HG03342 (cell line): Measurements from ENCODE around the gene DPF3.
"Not testable (repeated sequence)": the region's sequence is repeated elsewhere in the genome, so short reads cannot be mapped to it uniquely, and the experiment has no call there.

Experiments used
- ATAC-seq: cut with Tn5 transposase; IDR thresholded peaks from one replicate; pipeline ENCODE4 v1.9.1; 2021; ENCODE audit warnings: mild to moderate bottlenecking, moderate library complexity; ENCODE audit not compliant: unreplicated experiment

The DPF3 gene

DNA sequence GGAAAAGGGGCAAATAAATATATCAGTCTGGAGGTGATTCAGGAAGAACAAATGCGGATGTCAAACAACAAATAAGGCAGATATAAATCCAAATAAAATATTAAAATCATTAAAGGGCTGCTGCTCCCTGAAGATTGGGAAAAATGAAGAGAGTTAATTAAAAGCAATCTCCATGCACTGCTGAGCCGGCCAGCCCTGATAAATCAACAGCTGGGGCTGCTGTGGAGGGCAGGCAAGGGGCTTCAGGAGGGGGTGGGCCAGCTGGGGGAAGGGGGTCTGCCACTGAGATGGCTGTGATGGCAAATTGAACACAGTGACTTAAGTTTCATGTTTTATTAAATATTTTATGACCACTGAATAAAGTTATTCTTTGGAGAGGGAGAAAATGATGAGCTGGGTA is 12.4 kb downstream of the DPF3 start:
- ATAC-seq = no peak

DNA sequence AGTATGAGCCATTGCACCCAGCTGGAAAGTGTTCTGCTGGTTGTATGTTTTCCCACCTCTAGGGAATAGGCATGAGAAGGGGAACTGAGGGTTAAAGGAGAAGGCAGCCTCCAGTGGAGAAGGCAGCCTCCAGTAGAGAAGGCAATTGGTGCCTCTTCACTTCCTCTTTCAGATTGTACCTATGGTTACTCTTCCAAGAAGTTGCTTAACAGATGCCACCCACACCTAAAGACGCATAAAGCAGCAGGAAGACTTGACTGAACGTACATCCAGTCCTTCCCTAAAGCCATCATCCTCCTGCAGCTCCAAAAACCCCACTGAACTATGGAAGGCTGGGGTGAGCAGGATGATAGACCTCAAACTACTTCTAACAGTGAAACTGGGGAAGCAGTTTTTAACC is 13.1 kb downstream of the DPF3 start:
- ATAC-seq = no peak

DNA sequence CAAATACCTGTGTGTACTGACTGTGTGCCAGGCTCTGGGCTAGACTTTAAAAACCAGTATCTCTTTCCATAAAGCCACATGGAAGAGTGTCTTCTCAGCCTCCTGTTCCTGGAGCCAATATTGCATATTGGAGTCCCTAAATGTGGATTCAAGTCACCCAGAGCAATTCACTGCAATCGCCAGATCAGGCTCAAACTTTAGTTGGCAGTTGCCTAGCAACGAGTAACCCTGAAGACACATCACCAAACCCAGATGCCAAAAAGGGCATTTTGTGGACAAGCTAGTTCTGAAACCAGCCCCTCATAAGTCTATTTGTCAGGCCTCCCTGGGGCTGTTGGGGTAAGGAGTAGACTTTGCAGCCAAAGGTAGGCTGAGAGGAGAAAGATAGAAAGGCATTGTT is 13.7 kb downstream of the DPF3 start:
- no peak for ATAC-seq

DNA sequence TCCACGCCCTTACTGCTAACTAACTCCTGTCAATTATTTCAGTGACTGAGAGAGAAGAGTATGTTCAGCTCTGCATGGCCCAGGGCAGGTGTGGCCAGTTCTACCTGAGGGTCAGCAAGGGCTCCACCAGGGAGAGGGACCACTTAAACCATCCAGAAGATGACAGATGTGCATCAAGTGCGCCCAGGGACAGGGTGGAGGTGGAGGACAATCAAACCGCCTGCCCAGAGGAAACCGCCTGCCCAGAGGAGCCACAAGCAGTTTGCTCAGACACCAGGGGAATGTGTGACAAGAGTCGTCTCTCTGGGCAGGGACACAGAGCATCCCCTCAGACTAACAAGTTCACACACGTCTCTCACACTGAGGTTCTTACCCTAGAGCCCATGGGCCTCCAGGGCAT is 14.5 kb downstream of the DPF3 start:
- ATAC-seq = no peak

DNA sequence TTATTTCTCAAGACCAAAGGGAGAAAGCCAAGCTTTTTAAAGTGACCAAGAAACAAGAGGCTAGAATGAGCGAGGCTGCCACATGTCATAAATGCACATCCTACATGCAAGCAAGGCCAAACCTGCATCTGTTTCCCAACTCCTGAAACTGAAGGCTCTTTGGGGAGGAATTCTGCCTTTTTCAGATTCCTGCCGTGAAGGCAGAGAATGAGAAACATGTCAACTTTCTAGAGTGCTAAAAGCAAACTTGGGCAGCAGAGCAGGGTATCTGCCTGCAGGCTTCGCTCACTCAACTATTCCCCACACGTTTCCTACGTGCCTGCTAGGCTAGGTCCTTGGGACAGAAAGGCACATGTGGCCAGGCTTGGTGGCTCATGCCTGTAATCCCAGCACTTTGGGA is 15.2 kb downstream of the DPF3 start:
- ATAC-seq = no peak

DNA sequence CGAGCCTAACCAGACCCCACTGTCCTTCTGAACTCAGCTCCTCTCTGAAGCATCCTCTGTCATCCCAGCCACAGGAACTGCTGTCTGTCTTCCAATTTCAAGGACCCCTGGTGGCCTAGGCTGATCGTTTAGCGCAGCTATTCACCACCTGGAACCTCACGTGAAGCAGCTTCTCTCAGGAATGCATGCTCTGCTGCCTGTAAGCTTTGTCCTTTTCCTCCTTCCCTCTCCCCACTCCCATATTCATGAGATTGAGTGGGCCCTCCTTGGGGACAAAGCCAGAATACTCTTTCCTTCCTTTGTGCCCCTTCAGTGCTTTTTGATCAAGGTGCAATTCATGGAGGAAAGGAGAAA is 17.2 kb downstream of the DPF3 start:
- ATAC-seq = no peak

DNA sequence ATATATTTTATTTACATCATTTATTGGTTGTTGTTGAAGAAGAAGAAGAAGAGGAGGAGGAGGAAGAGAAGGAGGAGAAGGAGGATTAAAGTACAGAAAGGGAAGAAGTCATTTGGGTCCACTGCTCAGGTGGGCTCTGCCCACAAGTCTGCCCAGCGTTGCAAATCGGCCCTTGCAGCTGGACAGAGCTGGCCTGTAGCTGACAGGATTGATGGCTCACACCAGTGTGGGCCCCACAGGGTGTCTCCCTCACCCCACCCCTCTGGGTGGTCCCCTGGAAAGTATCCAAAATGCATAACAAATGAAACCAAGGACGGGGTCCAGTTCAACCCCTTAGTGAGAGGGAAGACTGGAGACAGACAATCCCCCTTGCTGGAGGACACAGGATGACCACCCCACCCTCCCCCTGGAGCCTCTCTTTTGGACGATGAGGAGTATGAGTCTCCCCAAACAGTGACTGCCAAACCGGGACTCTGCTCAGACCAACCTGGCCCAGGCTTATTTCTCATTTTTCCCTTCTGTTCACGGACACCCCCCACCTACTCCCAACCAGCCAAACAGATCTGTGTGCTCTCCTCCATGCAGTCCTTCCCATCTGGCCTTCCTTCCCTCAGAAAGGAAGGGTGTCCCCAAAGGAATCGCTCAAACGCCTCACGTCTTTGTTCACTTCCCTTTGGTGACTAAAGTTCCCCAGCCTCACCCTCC is 17.7 kb downstream of the DPF3 start:
- no peak for ATAC-seq

DNA sequence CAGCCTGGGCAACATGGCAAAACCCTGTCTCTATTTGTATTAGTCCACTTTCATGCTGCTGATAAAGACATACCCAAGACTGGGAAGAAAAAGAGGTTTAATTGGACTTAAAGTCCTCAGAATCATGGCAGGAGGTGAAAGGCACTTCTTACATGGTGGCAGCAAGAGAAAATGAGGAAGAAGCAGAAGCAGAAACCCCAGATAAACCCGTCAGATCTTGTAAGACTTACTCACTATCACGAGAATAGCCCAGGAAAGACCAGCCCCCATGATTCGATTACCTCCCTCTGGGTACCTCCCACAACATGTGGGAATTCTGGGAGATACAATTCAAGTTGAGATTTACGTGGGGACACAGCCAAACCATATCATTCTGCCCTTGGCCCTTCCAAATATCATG is 23.0 kb downstream of the DPF3 start:
- not testable (repeated sequence) for ATAC-seq

DNA sequence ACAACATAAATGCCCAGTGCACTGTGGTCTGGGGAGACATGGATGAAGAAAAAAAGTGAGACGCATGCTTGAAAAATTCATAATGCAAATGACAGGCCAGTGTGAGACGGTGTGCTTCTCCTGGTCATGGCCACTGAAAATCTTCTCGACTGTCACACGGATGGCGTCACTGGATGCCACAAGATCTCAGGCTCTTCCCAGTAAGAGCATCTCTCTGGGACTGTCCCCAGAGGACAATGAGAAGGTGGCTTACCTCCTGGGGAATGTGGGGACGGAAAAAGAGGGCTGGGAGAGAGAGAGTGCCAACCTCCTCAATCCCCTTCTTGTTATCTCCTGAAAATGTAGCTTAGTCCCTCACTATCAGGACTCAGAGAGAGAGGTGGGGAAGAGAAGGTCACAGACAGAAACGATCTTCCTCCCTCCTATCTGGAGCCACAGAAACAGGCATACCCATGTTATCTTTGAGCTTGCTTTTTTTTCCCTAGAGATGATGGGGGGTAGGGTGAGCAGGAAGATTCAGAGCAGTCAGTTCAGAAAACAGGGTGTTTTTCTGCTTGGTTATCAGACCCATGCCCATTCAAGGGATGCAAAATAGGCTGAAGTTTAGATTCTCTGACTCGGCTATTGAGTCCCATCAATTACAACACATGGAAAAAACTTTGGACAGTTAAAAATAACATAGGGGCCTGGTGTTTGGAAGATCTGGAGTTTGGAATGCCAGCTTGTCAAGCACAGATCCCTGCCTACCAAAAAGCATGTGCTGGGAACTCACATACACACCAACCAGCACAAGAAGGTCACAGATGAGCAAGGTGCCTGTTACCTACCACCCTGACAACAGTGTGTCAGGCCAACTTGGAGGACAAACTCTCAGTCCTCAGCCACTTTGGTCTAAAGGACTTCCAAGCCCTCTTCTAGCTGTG is 24.2 kb downstream of the DPF3 start:
- no peak for ATAC-seq

DNA sequence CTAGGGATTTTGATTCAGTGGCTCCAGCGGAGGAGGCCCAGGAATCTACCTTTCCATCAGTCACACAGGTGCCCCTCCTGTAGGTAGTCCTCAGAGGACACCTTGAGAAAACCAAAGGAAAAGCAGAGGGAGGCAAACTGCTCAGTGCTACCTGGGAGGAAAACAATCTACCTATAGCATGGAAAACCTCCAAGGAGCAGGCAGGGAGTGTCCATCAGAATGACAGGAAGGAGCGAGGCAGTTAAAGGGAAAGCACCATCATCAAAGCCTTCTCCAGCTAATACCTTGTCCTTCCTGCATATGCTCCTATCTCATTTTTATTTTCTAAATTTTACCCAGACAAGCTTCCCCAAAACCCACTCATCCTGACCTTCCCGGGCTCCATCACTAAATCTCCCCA is 25.4 kb downstream of the DPF3 start:
- ATAC-seq = no peak

DNA sequence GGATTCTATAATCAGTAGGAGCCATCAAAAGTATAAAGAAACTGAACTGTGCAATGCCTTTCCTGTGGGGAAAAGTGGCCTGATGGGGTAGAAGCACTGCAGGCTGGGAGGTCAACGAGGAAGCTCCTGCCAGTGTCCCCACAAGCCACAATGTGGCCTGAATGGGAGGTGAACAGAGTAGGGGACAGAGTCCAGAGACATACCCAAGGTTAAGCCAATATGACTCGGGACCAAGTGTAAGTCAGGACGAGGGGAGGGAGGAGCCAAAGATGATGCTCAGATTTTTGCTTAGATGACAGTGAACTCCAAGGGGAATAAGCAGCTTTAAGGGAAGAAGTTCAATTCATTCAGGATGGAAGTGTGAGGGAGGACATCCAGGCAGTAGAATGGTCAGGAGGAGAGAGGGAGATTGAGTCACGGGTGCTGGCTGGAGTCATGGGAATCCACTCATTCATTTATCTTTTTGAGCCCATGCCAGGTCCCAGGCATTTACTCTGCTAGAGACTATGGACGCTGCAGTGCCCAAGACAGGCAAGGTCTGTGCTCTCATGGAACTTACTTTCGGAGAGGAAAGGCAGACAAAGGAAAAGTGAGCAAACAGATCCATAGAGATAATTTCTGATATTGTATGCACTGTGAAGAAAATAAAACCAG is 29.1 kb downstream of the DPF3 start:
- no peak for ATAC-seq

DNA sequence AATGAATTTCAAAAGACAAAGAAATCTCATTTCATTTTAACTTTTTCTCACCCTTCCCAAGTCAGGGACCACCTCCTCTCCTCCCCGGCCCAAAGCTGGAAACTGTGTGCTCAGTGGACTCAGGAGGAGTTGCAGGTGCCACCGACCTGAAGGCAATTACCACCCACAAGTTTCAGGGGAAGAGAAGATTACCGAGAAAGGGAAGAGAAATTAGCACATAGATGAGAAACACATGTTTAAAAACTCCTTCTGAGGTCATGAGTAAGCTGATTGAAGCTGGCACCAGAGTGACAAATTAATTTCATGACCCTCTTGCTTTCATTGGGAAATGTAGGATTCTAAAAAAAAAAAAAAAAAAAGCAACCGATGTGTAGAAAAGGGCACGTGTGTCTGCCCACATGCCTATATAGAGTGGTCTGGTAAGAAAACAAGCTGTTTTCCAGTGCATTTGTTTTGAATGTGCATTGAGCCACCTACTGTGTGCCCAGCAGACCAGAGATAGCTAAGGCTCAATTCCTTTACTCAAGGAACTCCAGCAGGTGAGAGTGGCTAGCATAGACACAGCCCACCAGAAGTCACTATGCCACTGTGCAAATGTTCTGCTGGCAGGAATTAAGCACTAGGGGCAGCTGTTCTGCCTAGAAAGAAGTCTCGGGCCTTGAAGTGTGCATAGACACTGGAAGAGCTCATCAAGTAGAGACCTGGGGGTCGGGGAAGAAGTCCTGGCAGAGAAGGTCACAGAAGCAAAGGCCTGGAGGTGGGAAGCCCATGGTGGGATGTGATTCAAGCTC is 30.5 kb downstream of the DPF3 start:
- ATAC-seq = no peak

DNA sequence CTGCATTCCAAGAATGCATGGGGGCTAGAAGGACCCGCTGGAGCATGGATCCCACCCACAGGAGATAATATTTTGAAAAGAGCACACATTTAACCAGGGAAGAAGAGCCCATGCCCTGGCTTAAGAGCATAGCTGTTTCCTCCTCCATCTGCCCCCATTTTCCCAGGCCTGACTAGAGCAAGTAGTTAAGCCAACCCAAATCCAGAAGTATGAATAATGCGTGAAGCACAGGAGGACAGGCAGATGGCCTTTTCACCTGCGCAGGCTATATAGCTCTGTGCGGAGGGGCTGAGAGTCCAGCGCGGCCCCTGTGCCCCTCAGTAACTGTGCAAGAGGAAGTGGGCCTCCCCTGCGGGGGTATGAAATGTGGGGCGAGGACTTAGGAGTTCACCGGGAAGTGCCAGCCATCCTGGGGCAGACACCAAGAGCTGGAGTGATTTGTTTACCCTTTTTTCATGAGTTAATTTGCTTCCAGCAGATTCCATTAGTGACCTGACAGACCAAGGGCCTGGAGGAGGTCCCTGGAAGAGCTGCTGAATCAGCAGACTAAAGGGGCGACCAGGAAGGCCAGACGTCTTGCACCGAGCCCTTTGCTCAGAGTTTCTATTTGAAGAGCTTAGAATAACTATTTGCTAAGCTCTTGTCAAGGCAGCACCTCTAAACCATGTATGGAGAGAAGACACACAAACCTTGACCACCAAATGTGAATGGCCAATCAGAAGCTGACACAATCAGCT is 37.2 kb downstream of the DPF3 start:
- no peak for ATAC-seq

DNA sequence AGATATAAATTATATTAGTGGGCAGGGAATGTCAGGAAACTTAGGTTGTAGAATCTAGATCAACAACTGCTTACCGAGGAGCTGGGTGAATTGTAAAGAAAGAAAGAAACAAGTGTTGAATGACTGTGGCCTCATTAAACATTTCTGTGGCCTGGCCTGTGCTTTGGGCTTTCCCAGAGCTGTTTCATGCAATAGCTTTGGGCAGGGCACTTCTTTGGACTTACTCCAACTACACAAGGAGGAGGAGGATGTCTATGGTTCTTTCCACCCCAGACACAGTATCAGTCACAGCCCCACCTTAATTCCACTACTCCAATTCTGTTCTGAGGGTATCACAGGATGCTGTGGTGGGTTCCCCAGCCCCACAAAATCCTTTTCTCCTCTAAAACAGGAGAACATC is 38.0 kb downstream of the DPF3 start:
- ATAC-seq = no peak

DNA sequence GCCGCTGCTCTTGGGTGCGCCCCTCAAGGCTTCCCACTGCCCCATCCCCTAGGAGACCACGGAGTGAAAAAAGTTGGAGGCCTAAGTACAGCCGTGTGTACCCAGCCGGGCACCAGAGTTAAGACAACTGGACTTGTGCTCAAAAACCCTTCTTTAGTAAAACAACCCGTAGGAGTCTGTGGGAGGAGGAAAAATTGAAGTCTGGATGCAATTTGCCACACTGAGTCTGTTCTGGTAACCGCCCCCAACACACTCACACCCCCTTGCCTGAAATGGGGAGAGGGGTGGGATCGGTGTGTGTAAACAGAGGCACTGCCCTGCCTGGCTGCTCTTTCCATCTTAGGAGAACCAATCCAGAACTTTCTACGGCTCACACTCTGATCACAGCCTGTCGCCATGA is 41.7 kb downstream of the DPF3 start:
- ATAC-seq = no peak

DNA sequence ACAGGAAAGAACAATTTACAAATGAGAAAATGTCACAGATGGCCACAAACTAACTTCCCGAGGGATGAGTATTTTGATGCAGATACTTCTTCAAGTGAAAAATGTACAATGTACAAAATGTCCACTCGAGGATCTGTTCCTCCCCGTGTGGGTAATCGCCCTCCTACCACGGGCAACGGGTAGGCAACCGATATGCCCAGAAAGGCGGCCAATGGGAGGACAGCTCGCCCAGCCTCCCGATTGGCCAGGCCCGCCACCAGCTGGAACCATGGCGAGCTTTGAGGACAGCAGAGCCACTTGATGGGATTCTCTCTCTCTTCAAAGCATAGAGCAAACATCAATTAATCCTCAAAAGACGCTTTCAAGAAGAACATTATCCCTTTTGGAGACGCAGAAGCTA is 42.3 kb downstream of the DPF3 start:
- ATAC-seq = no peak

DNA sequence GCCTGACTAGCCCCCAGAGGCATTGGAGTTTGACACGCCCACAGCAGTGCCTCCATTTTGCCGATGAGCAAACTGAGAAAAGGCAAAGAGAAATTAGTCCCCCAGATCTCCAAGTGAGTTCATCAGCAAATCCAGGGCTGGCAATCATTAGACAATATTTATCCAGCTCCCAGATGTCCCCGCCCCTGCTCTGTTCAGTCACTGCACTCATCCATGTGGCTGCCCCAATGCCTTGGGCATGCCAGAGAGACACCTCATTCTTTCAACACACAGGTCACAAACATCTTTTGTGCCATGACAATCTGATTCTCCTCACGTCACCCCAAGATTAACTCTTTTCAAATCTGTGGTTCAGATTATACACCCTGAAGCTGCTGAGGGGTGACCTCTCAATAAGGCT is 43.5 kb downstream of the DPF3 start:
- ATAC-seq = no peak

DNA sequence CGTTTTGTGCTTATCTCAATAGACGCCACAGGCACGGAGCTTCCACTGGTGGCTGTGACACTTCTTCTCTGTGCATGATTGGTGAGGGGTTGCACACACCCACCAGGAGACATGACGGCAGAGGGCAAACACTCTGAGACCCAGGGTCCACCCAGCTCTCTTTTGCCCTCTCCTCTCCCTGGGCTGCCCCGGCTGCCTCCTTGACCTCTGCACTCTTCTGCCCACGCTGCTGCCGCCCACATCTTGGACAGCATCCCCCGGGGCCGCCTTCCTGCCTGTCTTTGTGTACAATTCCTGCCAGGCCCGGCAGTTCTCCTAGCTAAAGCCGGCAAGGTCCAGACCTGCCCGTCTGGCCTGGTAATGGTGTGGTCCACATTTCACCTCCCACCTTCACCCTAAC is 44.7 kb downstream of the DPF3 start:
- no peak for ATAC-seq

DNA sequence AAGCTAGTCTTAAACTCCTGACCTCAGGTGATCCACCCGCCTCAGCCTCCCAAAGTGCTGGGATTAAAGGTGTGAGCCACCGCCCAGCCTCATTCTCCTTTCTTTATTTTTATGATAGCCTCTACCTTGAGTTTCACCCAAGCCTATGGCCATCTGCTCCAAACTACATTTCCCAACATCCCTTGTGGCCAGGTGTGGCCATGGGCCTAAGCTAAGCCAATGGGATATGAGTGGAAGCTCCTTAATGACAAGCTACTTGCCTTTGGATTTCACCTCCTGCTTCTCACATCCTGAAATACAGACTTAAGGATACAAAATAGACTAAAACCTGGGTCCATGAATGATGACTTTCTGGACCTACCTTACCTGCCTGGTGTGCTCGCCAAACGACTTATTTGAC is 46.2 kb downstream of the DPF3 start:
- ATAC-seq = no peak

DNA sequence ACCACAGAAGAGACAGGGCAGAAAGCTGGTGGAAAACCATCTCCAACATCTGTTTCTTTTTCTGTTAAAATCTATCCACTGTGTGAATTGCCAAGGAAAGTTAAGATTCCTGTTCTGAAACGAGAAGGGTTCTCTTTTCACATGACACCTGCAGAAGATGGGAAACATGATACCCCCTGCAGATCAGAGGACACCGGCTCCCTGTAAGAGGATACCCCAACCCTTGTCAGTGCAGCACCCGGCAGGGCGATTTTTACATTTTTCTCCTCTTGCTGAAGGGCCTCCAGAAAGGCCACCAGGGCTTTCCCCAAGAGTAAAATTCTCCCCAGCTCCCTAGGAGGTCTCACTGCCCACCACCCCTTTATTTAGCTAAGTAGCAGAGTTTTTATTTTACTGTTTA is 48.2 kb downstream of the DPF3 start:
- ATAC-seq = no peak

DNA sequence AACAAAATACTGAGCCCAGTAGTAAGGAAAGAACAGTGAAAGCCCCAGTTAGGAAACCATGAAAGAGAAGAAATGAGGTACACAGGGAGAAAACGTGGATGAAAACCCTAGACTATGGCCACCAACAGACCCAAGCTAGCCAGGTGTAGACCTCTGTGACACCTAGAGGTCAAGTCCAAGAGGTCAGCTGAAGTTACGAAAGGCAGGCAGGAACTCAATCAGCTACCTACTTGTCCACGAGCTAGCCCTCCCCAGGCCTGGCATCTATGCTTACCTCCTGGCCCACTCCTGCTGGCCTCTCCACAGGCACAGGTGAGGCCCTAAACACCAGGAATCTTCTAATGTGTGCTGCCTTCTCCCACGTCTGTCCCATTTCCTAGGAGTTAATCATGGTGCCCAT is 48.7 kb downstream of the DPF3 start:
- ATAC-seq = no peak
